SHP77 (cell line): ENCODE measurements around the gene AMN1.
"Not testable (repeated sequence)": the region's sequence is repeated elsewhere in the genome, so short reads cannot be mapped to it uniquely, and the experiment has no call there.

Experiments
- DNase-seq, 2 experiments: peaks; one replicate each; lab custom pipeline; 2025; lab: John Stamatoyannopoulos, UW

The AMN1 gene

DNA sequence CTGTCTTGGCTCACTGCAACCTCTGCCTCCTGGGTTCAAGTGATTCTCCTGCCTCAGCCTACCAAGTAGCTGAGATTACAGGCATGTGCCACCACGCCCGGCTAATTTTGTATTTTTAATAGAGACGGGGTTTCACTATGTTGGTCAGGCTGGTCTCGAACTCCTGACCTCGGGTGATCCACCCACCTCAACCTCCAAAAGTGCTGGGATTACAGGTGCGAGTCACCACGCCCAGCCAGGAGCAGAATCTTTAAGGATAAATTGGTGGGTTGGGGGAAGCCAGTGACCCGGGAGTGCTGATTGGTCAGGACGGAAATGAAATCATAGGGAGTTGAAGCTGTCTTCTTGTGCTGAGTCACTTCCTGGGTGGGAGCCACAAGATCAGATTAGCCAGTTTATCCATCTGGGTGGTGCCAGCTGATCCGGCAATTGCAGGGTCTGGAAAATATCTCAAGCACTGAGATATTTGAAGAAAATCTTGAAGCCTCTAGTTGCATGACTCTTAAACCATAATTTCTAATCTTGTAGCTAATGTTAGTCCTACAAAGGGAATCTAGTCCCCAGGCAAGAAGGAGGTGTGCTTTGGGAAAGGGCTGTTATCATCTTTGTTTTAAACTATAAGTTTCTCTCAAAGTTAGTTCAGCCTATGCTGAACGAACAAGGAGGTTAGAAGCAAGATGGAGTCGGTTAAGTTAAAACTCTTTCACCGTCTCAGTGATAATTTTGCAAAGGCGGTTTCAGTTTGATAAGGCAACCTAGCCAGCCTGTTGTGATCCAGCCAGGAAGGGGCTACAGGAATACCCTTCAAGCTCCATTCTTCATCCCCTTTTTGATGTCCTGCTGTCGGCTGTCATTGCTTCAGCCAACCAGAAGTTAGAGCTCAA lies 5.0 kb upstream of the AMN1 start:
- DNase-seq, result not testable (repeated sequence)

GRCh38 chr12:31732926-31733548 lies 4.2 kb upstream of the AMN1 start:
- no peak for DNase-seq

DNA sequence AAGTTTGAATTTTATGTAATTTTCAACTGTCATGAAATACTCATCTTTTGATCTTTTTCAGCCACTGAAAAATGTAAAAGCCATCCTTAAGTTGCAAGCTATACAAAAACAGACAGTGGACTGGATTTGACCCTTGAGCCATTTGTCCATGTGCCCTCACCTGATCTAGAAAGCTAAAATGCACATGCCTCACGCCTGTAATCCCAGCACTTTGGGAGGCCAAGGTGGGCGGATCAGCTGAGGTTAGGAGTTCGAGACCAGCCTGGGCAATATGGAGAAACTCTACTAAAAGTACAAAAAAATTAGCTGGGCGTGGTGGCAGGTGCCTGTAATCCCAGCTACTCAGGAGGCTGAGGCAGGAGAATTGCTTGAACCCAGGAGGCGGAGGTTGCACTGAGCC lies 2.4 kb upstream of the AMN1 start:
- DNase-seq, result not testable (repeated sequence)

DNA sequence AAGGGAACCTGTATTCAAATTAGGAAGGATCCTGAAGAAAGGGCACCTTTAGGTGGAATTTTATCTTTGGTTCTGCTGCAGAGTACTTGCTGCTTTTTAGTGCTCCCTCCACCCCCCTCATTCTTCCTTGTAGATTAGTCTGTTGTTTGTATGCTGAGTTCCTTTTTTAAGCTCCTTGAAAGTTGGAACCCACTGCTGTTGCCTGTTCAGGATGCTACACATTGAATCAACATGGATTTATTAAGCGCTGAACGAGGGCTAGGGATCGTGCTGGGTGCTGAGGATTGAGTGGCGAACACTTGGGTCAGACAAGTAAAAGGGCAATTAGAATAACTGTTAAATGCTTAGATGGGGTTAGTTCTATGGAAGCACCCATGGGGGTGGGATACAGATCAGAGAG lies 884 bp upstream of the AMN1 start:
- no peak for DNase-seq

DNA sequence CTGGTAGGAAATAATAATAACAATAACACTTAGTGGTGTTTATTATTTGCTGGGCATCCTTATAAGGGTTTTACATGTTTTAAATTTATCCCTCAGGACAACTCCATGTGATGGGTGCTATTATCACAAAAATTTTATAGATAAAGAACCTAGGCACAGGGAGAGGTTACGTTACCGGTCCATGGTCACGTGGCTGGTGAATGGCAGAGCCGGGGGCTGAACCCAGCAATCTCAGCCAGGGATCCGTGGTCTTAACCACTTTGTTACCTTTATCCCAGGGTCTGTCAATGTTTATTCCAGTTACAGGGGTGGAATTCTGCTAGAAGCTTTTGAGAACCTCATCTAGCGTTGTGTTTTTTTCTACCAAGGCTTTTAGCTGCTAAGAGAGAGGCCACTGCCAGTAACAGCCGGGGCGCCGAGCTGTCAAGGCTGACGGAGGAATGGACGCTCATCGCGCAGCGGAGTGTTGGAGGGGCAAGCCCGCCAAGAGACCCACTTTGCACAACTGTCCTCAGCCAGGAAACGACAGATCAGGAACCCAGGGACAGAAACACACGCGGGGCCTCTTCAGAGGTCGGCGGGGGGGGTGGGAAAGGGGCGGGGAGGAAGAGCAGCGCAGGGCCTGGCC lies 418 bp downstream of the AMN1 start:
- DNase-seq, result peak; percentile 71 to 73

DNA sequence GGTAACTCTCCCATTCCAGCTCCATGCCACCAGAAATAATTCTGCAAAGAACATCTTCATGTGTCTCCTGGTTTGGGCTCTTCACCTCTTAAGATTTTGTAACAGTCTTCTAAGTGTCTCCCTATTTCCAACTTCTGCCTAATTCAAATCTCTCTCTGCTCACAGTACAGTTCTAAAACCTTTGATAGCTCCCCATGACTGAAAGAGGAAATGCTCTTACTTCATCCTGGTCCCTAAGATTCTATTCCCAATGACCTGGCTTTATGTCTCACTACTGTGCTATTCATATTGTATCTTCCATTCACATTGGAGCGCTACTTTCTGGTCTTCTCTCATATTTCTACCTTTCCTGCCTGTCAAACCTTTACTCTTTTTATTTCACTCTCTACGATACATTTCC lies 1.6 kb downstream of the AMN1 start:
- DNase-seq, result no peak

DNA sequence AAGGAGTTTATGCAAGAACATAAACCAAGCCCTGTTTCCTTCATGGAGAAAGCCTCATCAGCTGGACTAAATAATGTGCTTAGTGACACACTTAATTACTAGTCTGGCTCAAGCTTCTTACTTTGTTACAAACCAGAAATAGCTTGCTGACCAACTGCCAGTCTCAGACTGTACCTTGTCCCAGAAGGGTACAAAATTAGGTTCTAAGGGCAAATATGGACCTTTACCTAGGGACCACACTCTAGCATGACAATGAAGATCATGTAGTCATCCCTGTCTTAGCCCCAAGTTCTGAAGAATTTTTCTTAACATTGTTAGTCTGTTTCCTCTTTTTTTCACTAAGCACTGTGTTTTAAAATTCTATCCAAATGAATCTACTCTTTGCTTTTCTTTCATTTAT lies 2.2 kb downstream of the AMN1 start:
- no peak for DNase-seq

DNA sequence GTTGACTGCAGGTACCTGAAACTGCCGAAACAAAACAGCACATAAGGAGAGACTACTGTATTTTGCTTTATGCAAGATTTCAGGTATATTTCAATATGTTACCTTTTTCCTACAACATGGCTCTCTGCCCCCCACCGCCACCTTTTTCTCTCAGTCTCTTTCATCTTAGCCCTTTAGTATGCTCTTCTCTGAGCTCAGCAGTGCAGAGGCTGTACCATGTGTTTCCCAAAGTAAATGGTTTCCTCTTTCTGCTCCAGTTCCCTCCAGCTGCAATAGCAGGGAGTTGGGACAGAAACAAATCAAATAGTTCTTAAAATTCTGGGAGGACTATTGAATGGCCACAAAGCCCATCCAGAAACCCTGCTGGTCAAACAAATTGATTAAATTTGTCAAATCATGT lies 4.3 kb downstream of the AMN1 start:
- no peak for DNase-seq

GRCh38 chr12:31722580-31722979 lies 6.2 kb downstream of the AMN1 start:
- no peak for DNase-seq

DNA sequence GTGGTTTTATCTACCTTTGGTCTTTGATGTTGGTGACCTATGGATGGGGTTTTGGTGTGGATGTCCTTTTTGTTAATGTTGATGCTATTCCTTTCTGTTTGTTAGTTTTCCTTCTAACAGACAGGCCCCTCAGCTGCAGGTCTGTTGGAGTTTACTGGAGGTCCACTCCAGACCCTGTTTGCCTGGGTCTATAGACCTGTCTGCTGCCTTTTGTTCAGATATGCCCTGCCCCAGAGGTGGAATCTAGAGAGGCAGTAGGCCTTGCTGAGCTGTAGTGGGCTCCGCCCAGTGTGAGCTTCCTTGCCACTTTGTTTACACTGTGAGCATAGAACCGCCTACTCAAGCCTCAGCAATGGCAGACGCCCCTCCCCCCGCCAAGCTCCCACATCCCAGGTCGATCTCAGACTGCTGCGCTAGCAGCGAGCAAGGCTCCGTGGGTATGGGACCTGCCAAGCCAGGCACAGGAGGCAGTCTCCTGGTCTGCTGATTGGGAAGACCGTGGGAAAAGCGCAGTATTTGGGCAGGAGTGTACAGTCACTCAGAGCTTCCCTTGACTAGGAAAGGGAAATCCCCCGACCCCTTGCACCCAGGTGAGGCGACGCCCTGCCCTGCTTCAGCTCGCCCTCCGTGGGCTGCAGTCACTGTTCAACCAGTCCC lies 10.2 kb downstream of the AMN1 start:
- DNase-seq, result not testable (repeated sequence)

GRCh38 chr12:31716998-31717397 lies 11.8 kb downstream of the AMN1 start:
- not testable (repeated sequence) for DNase-seq

GRCh38 chr12:31715283-31715825 lies 13.5 kb downstream of the AMN1 start:
- no peak for DNase-seq

DNA sequence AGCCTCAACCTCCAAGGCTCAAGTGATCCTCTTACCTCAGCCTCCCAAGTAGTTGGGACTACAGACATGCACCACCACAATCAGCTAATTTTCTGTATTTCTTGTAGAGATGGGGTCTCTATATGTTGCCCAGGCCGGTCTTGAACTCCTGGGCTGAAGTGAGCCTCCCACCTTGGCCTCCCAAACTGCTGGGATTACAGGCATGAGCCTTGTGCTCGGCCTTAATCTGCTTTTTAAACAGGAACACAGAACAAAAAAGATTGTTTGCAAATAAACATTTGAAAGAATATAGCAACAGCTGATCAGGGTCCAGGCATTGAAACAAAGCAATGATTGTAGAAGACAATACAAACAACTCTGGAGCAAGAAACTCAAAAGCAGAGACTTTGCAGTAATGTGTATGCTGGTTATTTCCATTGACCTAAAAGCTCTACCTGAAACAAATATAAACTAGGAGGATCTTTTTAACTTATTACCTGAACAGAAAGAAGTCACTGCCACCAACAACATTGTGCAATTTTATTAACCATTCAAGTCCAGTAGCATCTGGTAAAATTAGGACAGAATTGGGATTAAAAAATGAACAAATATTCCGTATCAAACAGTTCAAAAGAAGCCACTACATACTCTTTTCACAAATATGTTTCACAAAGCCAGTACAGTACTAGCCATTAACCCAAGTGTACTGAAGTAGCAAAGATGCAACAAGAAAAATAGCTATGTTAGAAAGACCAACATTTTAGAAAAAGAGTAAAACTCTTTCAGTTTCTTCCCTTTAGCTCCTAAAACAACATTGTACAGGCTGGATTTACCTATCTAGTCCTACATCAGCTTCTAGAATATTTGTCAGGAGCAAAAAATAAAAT lies 14.2 kb downstream of the AMN1 start:
- no peak for DNase-seq

GRCh38 chr12:31712877-31713276 lies 15.9 kb downstream of the AMN1 start:
- no peak for DNase-seq

- no peak for DNase-seq
These were observed 18.6 kb downstream of the AMN1 start for GRCh38 chr12:31710021-31710818.

GRCh38 chr12:31708118-31708517 lies 20.7 kb downstream of the AMN1 start:
- not testable (repeated sequence) for DNase-seq

- DNase-seq, result no peak
These were observed 23.2 kb downstream of the AMN1 start for GRCh38 chr12:31705621-31706020.

DNA sequence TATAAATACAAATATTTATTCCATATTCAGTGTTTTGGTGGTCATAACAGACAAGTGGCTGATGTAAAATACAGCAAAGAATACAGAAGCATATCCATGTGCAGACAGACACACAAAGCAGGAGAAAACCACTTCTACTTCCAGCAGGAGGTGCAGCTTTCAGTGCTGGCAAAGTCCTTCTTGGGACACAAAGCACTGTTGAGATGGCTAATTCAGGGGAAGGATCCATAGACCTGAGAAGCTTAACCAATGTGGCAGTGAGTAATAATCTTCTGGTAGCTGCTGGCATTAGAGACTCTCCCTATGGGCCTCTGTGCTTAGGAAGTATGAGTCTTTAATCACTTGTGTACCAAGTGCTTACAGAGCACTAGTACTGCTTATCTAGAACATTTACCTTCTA lies 26.8 kb downstream of the AMN1 start:
- DNase-seq, result peak in 1 of 2 experiments; percentile 3

GRCh38 chr12:31689921-31690320 lies 38.9 kb downstream of the AMN1 start:
- not testable (repeated sequence) for DNase-seq

GRCh38 chr12:31687101-31687527 lies 41.7 kb downstream of the AMN1 start:
- DNase-seq, result no peak
